ENCODE measurements around the gene C12orf75. TPM values are rescaled to one million over a fixed set of nuclear protein-coding genes. Genes with fewer than 3 reads are reported as not detected.

The C12orf75 gene
- total RNA-seq, 2 donors from 2014 or later = 43.7 to 57.0 TPM

GRCh38 chr12:105368047-105368646 is 37.7 kb downstream of the C12orf75 start:
- Histone ChIP-seq H3K36me3 (ENCODE audit: control insufficient read depth, insufficient read depth, low read length) (peaks cover 5% of the 10 kb centered on the region), H3K9me3 (ENCODE audit: control insufficient read depth, low read length) (no peaks in the 10 kb centered on the region), H3K27ac (ENCODE audit: low read depth, low read length) (no peak overlapping the region), H3K9ac (ENCODE audit: extremely low read depth, low read length, poor library complexity, severe bottlenecking) (no peak overlapping the region), H3K4me1 (ENCODE audit: control insufficient read depth, insufficient read depth, low read length) (no peaks in the 10 kb centered on the region), H3K27me3 (ENCODE audit: control insufficient read depth, insufficient read depth, low read length, poor library complexity, severe bottlenecking) (no peaks in the 10 kb centered on the region), H3K4me3 (ENCODE audit: low read length) (no peak overlapping the region)
- no peak for TF ChIP-seq CTCF (conservative IDR thresholded peaks at IDR 0.05)
- H3K9me3 Mint-ChIP-seq = no peaks in the 10 kb centered on the region
- H3K36me3 Mint-ChIP-seq (ENCODE audit: low read depth) = peaks cover 7% of the 10 kb centered on the region
- H3K27ac Mint-ChIP-seq = no peak overlapping the region
- no peak for DNase-seq
- no peak overlapping the region for H3K4me3 Mint-ChIP-seq
- H3K27me3 Mint-ChIP-seq (ENCODE audit: insufficient read depth) = no peaks in the 10 kb centered on the region
- no peaks in the 10 kb centered on the region for H3K4me1 Mint-ChIP-seq
- 69 to 80% methylated on average over 3 to 6 of the region's 6 CpGs for WGBS, 2 experiments (ENCODE audit: insufficient coverage in 1 of 2, insufficient read length in 1 of 2)

- Mint-ChIP-seq H3K4me3 (no peak overlapping the region), H3K36me3 (ENCODE audit: low read depth) (peaks cover 7% of the 10 kb centered on the region)
- 30 to 58% methylated on average over 2 to 3 of the region's 3 CpGs for WGBS, 2 experiments (ENCODE audit: insufficient coverage in 1 of 2, insufficient read length in 1 of 2)
These were observed 38.5 kb downstream of the C12orf75 start for GRCh38 chr12:105369014-105369413.

GRCh38 chr12:105374303-105374702 is 43.8 kb downstream of the C12orf75 start:
- Histone ChIP-seq H3K27ac (ENCODE audit: low read depth, low read length) (no peak overlapping the region), H3K36me3 (ENCODE audit: control insufficient read depth, insufficient read depth, low read length) (peaks cover 5% of the 10 kb centered on the region), H3K27me3 (ENCODE audit: control insufficient read depth, insufficient read depth, low read length, poor library complexity, severe bottlenecking) (no peaks in the 10 kb centered on the region), H3K9ac (ENCODE audit: extremely low read depth, low read length, poor library complexity, severe bottlenecking) (no peak overlapping the region), H3K4me3 (ENCODE audit: low read length) (no peak overlapping the region), H3K4me1 (ENCODE audit: control insufficient read depth, insufficient read depth, low read length) (no peaks in the 10 kb centered on the region), H3K9me3 (ENCODE audit: control insufficient read depth, low read length) (no peaks in the 10 kb centered on the region)
- H3K9me3 Mint-ChIP-seq = no peaks in the 10 kb centered on the region
- 89 to 100% methylated on average over 1 of the region's 1 CpG for WGBS, 2 experiments (ENCODE audit: insufficient coverage in 1 of 2, insufficient read length in 1 of 2)
- H3K27ac Mint-ChIP-seq = no peak overlapping the region
- no peaks in the 10 kb centered on the region for H3K4me1 Mint-ChIP-seq
- peaks cover 7% of the 10 kb centered on the region for H3K36me3 Mint-ChIP-seq (ENCODE audit: low read depth)
- no peaks in the 10 kb centered on the region for H3K27me3 Mint-ChIP-seq (ENCODE audit: insufficient read depth)
- no peak for TF ChIP-seq CTCF (conservative IDR thresholded peaks at IDR 0.05)
- no peak overlapping the region for H3K4me3 Mint-ChIP-seq
- DNase-seq = no peak

More at GRCh38 chr12:105369014-105369413, 38.5 kb downstream of the C12orf75 start:
- no peaks in the 10 kb centered on the region for H3K9me3 ChIP-seq (ENCODE audit: control insufficient read depth, low read length)
- no peaks in the 10 kb centered on the region for H3K27me3 Mint-ChIP-seq (ENCODE audit: insufficient read depth)
- no peak for TF ChIP-seq CTCF (conservative IDR thresholded peaks at IDR 0.05)
- no peaks in the 10 kb centered on the region for H3K27me3 ChIP-seq (ENCODE audit: control insufficient read depth, insufficient read depth, low read length, poor library complexity, severe bottlenecking)
- H3K4me1 Mint-ChIP-seq = no peaks in the 10 kb centered on the region
- no peak overlapping the region for H3K27ac ChIP-seq (ENCODE audit: low read depth, low read length)
- no peak overlapping the region for H3K4me3 ChIP-seq (ENCODE audit: low read length)
- peaks cover 5% of the 10 kb centered on the region for H3K36me3 ChIP-seq (ENCODE audit: control insufficient read depth, insufficient read depth, low read length)
- no peaks in the 10 kb centered on the region for H3K4me1 ChIP-seq (ENCODE audit: control insufficient read depth, insufficient read depth, low read length)
- no peak for DNase-seq
- no peak overlapping the region for H3K9ac ChIP-seq (ENCODE audit: extremely low read depth, low read length, poor library complexity, severe bottlenecking)
- no peaks in the 10 kb centered on the region for H3K9me3 Mint-ChIP-seq
- no peak overlapping the region for H3K27ac Mint-ChIP-seq
